A549 (cell line): ENCODE results near the gene AMN.

Source experiments
- BHLHE40 ChIP-seq: IDR thresholded peaks from 2 replicates; pipeline ENCODE4 v1.6.1; 2012; ENCODE audit warnings: low read depth, low read length, inconsistent platforms
- EP300 ChIP-seq, 2 experiments: fragments of >200 bp; sonication (Bioruptor Twin); formaldehyde crosslinking; IDR thresholded peaks; 2 replicates in 1 of 2; 3 replicates in 1 of 2; pipeline ENCODE4 v1.6.1; 2016 to 2017
- RAD21 ChIP-seq, 2 experiments: fragments of >200 bp in 1 of 2; sonication (Bioruptor Twin) in 1 of 2; formaldehyde crosslinking in 1 of 2; IDR thresholded peaks in 1 of 2; conservative IDR thresholded peaks in 1 of 2; 2 replicates in 1 of 2; 3 replicates in 1 of 2; pipeline ENCODE4 v1.6.1; 2012 to 2018; ENCODE audit warnings: inconsistent platforms in 1 of 2
- SMC3 ChIP-seq: fragments of >200 bp; sonication (Bioruptor Twin); formaldehyde crosslinking; IDR thresholded peaks from 3 replicates; pipeline ENCODE4 v1.6.1; 2018; ENCODE audit warnings: inconsistent platforms
- TF ChIP-seq, protein P1 (sequence below): fragments of >200 bp; sonication (Bioruptor Twin); formaldehyde crosslinking; IDR thresholded peaks from 3 replicates; pipeline ENCODE4 v1.5.1; 2016
- TF ChIP-seq, protein P2 (sequence below): IDR thresholded peaks from 2 replicates; pipeline ENCODE4 v1.6.1; 2012

DNA sequence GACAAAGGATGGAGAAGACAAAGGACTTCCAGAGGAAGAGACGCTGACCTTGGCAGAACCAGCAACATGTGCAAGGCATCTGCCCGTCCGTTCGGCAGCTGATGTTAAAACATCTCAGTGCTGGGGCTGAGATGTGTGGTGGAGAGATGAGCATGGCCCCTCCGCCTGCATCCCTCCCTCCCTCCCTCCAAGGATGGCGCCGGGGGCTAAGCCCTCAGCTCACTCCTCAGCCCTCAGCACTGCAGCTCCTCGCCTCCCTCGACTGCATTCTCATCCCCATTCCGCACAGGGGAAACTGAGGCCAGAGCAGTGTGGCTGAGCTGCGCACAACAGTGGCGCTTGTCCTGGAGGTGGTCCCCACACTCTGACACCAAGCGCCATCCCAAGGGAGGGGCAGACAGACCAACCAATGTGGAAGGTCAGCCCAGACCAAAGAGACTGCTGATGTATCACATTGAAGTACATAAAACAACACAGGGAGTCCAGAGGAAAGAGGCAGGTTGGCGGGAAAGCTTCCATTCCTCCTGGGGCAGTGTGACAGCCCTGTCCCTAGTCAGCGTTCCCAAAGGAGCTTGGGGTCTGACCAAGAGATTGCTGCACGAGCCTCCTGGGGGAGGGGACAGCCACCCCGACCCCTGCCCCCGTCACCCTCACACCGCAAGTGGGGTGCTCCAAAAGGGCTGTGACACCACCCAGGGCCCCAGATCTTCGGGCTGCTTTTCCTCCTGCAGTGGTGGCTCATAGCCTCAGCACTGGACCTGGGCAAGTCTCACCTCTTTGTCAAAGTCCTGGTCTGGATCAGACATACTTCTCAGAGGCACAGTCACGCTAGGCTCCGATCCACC is 15.1 kb downstream of the AMN start:
- TF ChIP-seq, protein P1, sequence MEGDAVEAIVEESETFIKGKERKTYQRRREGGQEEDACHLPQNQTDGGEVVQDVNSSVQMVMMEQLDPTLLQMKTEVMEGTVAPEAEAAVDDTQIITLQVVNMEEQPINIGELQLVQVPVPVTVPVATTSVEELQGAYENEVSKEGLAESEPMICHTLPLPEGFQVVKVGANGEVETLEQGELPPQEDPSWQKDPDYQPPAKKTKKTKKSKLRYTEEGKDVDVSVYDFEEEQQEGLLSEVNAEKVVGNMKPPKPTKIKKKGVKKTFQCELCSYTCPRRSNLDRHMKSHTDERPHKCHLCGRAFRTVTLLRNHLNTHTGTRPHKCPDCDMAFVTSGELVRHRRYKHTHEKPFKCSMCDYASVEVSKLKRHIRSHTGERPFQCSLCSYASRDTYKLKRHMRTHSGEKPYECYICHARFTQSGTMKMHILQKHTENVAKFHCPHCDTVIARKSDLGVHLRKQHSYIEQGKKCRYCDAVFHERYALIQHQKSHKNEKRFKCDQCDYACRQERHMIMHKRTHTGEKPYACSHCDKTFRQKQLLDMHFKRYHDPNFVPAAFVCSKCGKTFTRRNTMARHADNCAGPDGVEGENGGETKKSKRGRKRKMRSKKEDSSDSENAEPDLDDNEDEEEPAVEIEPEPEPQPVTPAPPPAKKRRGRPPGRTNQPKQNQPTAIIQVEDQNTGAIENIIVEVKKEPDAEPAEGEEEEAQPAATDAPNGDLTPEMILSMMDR: no peak
- no peak for TF ChIP-seq RAD21 (conservative IDR thresholded peaks at IDR 0.05 in 1 of 2, IDR thresholded peaks at IDR 0.05 in 1 of 2)
- TF ChIP-seq BHLHE40: no peak
- no peak for TF ChIP-seq SMC3
- no peak for TF ChIP-seq EP300 (IDR thresholded peaks at IDR 0.05)
- TF ChIP-seq, protein P2, sequence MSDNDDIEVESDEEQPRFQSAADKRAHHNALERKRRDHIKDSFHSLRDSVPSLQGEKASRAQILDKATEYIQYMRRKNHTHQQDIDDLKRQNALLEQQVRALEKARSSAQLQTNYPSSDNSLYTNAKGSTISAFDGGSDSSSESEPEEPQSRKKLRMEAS: no peak
